HG03095 (cell line): ENCODE measurements around the gene PTPRD.

Experiments used
- ATAC-seq: cut with Tn5 transposase; IDR thresholded peaks from one replicate; pipeline ENCODE4 v1.9.1; 2021; ENCODE audit warnings: moderate library complexity; ENCODE audit not compliant: unreplicated experiment

The PTPRD gene

DNA sequence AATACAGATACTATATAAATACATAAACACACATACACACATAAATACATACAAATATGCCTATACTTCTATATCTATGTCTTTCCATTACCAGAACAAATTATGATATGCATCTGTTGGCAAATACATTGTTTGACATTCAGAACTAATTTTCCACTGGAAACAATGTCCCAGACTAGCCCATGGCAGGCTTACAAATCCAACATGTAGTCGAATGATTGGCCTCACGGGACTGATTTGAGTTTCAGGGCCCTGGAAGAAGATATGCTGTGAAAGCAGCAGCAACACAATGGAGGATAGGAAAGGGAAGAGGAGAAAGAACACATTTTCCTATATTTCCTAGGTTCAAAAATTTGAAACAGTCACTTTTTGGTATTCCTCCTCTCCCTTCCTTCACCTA, 1932.1 kb downstream of the PTPRD start:
- no peak for ATAC-seq

DNA sequence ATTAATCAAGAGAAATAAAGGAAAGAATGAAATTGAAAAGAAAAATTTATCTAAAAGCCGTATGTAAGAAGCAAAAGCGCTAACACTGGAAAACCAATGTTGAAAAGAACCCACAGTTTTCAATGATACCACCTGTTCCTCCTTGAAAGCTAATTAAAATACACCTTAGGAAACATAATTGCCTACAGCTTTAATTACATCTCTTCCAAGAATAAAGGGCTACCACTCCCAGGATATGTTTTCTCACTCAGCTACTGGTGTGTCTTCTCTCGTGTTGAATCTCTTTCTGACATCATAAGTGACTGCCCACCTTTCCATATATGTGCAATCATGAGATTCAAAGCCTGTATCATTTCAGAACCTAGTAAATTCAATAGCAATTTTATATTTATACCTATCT, 1932.6 kb downstream of the PTPRD start:
- no peak for ATAC-seq

DNA sequence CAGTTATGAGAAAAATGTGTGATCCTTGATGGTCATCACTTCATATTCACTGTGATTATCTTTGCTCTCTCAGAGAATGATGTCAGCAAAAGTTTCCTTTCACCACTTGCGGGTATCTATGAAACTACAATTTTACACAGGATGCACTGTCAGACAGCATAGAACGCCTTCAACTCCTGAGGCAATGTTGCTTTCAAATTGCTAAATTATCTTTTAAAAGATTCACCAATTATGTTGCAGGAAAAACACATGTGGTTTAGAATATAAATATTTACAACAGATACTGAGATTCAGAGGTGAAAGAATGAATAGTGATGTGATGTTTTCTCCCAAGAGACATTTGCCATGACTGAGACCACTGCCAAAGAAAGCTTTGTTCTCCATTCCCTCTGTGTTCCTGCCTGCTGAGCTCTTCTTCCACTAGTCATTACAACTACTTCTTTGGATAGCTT, 1933.4 kb downstream of the PTPRD start:
- ATAC-seq, result no peak

DNA sequence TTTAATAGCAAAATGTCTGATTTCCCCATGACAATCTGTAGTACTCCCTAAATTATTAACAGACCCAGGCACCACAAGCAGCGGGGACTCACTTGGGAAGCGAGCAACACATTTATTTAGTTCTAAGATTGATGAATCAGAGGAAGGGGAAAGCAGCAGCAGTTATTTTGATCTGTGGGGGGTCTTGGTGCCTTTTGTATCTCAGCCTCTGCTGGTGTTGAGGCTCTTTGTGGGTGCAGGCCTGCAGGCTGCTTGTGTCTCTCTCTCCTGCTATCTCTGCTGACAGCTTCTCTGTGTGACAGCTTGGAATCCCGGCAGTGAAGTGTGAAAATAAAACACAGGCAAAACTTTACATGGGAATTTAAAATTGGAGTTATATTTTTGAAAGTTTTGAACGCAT, 1935.1 kb downstream of the PTPRD start:
- no peak for ATAC-seq

DNA sequence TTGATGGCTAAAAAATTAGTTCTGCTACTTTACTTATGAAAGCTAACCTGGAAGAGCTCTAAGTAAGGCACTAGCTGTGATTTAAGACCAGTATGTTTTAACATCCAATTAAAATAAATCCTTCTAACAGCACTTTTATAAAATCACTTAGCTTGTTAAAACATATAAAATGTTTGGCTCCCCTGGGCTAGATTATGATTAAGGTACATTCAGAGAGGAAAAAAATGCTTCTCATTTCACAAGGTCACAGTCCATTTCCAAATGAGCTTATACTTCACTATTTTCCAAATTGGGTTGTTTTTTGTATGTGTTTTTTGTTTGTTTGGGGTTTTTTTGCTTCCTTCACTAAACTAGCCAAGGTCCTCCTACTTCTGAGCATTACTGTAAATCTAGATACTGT, 1938.3 kb downstream of the PTPRD start:
- no peak for ATAC-seq

DNA sequence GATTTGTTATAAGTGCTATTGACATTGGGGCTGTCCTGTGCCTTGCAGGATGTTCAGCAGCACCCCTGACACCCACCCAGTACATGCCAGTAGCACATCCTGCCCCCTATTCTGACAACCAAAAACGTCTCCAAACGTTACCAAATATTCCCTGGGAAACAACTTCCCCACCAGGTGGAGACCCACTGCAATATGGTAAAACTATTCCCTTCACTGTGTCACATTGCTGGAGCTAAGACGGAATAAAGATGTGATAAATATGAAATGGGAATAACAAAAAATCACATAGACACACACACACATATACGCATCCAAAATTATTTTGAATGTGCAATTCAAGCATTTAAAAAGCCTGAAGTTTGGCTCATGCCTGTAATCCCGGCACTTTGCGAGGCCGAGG, 1939.0 kb downstream of the PTPRD start:
- no peak for ATAC-seq

DNA sequence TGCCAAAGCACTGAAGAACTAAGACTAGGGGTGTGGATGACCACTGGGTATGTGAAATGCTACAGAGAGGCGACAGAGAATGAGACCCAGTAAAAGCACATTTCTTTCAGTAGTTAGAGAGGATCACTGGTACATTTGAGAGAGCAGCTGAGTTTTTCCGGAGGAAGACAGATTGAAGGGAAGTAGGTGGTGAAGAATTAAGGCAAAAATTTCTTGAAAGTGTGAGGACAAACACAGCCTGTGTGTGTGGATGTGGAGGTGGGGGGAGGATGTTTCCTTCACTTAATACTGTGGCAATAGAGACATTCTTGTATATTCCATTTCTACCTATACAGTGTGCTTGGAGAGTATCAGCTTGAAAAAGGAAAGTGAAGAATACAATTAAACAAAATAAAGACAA, 1942.1 kb downstream of the PTPRD start:
- no peak for ATAC-seq

DNA sequence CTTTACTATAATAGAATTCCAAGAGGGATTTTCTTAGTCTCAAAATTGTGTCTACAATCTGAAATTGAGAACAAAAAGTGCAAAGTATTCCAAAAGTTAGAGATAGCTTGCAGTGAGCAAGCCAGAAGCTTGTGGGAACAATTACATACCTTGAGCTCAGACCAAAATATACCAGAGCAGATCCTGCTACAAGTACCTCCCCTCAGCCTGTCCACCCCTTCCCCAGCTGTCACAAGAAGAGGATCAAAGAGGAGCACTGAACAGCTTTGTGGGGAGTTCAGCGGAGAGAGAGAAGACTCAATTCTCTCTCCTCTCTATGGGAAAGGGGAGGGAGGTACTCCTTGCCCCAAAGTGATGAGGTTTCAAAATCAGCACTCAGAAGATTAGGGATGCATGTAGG, 1944.1 kb downstream of the PTPRD start:
- ATAC-seq, result no peak

DNA sequence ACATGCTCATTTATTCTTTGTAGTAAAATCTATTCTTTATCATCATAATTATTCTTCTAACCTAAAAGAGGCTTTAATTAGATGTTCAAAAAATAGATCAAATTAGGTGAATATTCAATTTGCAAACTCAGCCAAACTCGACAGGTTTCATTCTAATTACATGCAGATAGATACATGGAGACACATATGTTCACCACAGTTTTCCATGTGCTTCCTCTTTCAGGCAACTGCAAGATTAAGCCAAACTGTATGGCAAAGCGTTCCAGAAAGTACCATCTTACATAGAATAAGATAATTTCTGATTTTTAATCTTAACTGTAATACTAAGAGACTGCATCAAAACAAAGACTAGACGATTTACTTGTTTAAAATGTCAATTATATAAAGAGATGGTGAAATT, 1944.6 kb downstream of the PTPRD start:
- no peak for ATAC-seq

DNA sequence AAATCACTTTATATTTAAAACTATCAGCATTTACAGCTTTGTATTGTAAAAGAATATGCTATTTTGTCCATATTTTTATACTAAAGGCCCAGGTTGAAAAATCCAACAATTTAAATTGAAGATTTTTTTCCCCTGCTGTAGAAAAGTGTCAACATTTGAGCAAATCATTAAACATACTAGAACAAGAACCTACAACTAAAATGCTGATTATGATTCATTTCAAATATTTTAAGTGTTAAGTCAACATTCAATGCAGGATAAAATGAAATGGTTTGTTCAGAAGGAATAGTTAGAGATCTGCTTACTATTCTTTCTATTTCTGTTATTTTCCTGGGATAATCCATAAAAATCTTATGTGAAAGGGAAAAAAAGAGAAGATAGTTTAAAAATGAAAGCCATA, 1946.7 kb downstream of the PTPRD start:
- ATAC-seq, result no peak

DNA sequence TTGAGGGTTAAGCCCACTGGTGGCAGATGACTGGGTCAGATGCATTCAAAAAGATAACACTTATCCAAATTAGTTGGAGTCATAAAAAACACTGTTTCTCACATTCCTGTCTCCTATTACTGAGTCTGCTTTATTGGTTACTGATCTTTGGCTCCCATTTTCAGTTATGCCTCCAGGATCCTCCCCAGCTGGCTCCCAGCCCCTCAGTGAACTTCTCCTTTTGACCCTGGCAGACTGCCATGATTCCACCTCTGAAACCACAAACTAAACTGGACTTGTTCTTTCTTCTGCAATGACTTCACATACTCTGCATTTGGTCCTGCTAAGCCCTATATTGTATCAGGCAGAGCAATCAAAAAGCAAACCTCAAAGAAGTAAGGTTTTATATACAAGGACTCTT, 1952.4 kb downstream of the PTPRD start:
- ATAC-seq, result no peak

DNA sequence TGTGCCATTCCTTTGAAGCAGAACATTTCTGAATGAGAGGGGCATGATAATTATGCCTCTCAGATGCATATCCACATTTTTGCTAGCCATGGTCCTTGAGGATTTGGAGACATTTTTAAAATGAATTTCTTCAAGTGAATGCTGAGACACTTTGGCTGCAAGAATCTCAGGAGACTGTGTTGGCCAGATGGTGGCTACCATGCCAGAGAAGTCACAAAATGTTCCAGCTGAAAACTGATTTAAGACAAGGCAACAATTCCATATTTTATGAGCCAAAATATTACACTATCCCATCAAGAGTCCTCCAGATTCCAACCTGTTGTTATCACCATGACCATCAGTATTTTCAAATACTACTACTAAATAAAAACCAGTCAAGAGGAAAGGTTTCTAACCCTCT, 1953.7 kb downstream of the PTPRD start:
- ATAC-seq, result no peak

DNA sequence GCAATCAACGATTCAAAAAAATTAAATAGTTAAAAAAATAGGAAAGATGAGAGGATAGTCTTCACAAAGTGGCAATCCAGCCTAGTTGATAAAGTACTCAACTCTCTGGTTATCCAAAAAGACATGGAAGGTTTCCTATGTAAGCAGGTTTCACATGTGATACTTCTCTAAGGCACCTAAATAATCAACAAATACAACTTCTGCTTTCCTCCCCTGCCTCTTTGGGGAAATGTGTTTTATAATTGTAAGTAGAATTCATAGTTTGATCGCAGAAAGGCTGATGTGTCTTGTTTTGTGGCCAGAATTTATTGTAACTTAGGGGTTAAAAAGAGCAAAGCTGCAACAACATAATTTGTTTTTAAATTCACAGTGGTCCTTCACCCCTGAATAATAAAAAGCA, 1957.7 kb downstream of the PTPRD start:
- no peak for ATAC-seq

DNA sequence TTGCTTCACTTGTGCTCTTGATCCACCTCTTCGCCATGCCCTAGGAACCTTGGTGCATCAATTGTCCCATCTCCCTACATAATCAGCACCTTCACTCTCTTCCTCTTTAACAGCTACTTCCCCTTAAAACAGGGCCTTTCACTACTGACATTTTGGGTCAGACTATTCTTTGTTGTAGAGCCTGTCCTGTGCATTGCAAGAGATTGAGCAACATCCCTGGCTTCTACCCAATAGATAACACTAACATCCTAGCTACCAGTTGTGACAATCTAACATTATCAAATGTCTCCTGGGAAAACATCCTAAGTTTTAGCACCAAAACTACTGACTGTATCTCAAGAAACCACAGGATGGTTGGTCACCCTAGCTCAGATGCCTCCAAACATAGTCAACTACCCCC, 1958.9 kb downstream of the PTPRD start:
- ATAC-seq, result no peak

DNA sequence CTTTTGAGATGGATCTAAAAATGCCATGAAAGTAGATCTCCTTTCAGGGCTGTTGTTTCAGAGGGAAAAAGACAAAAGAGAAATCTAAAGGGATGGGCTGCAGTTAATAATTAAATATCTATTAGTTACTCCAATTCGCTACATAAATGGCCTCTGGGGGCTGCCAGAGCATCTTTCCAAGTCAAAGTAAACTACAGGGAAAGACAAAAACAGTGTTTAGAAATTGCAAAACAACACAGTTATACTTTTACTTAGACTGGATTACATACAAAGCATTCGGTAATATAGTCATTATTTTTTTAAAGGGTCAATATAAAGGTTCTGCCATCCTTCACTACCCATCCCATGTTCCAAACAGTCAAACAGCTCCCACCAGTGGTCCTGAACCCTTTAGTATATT, 1959.7 kb downstream of the PTPRD start:
- no peak for ATAC-seq

DNA sequence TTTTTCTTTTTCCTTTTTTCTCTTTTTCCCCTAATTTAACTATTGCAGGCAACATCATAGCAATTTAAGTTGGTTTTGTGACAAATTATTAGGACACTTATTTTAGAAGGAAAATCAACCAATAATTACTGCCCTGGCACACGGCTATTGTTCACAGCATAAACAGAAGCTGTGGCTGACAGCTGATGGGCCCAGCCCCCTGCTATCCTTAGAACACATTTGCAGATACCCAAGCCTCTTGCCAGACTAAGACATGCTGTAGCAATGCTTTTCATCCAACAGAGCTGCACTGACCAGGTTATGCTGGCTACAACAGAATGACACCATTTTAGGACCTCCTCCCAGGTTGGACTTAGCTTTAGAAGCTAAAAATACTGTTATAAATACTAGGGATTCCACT, 1960.5 kb downstream of the PTPRD start:
- ATAC-seq, result no peak

DNA sequence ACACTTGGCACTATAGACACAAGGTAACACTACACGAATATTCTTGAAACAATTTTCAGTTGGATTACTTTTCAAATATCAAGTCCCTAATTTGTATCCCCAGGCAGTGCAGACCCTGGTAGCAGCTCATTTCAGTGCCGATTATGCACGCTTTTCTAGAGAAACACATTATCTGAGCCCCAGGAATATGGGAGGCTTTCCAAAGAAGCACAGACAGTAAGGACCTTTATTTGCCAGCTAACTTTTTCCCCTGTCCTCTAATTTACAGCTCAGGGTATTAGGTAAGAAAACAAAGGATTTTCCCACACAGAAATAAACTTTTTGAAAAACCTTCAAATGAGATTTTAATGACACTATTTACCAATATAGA, 1961.0 kb downstream of the PTPRD start:
- no peak for ATAC-seq

DNA sequence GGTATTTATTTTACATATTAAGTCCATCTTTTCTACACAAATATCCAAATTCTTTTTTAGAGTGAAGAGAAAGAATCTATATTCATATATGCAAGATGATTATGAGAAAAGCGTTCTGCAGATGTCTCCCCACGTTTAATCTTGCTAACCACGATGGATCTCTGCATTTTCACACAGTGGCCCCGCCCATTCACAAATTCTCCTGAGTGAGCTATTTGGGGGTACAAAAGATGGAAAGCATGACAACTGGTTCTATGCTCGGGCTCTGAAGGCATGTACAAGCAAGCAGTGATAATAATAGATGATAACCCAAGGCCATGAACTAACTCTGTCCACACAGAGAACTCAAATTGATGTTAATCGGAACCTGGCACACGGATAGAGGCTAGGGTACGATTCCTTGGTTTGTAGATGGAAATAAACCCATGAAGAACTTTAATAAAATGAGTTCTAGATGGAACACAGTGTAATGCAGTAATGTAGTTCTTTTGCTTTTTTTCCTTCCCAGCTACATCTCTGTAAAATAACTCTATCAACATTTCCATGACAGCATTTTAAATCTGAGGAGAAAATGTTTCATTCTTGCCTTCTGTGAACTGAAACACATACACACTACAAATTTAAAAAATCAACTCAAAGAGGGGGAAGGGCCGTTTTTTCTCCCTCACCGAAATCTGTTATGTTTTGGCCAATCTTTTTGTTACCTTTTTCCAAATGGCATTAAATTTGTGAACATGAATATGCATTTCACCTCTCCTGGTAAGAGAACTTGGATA, 1961.5 kb downstream of the PTPRD start:
- no peak for ATAC-seq

DNA sequence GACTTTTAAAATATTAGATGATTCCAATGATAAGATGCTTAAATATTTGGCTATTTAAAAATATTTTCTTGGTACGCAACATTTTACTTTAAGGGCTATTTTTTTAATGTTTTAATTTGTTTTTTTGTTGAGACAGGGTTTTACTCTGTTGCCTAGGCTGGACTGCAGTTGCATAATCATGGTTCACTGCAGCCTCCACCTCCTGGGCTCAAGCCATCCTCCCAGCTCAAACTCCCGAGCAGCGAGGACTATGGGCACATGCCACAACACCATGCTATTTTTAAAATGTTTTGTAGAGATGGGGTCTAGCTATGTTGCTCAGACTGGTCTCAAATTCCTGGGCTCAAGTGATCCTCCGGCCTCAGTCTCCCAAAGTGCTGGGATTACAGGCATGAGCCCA, 1963.0 kb downstream of the PTPRD start:
- ATAC-seq, result no peak

DNA sequence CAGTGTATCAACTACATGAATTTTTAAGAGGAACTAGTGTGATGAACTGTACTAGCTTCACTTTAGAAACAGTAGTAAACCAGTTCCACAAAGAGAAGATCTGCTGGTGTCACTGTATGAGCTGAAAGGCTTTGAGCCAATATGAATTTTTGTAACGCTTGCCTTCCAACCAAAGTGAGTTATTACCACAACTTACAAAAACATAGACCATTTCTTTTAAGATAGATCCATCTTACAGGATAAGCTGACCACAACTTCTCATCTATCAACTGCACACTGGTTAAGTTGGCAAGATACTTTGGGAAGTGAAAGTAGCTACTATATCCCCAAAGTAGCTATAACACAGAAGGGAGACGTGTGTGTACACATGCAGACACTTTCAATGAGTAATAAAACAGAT, 1963.6 kb downstream of the PTPRD start:
- no peak for ATAC-seq

DNA sequence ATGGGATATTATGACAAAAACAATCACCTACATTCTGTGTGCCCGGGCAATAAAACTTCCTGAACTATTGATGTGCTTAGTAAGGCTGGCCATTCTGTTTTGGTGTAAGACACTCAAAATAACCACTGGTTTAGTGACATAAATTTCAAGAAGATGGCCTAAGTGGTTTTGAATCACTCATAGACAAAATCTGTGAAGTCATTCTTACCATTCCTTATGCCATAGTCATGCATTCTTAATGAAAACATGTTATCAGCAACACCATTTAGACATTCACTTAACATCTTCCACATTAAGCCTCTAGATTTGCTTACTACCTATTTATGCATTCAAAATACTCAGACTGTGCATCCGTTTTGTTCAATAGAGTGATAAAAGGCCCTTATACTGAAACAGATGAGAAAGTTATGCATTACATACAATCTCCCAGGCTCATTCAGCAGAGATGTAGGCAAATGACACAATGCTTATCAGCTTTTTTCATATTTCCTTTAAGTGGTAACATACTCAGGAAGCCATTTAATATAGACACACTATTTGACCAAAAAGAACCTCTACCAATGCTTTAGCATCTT, 1964.4 kb downstream of the PTPRD start:
- no peak for ATAC-seq

DNA sequence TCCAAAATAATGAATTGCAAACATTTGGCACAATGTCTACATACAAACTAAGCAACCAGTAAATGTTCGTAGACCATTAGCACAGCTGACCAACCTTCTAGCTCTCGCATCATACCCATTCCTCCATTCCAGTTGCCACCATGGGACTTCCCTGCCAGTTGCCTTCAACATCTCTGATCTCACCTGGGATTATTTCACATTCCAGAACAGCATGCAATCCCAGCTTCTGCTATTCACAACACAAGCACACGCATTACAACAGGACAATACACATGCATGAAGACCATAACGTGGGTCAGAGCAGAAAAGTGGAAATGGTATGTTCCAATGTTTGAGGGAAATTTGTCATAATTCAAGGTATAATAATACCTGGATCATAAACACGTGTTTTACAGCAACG, 1965.0 kb downstream of the PTPRD start:
- no peak for ATAC-seq

DNA sequence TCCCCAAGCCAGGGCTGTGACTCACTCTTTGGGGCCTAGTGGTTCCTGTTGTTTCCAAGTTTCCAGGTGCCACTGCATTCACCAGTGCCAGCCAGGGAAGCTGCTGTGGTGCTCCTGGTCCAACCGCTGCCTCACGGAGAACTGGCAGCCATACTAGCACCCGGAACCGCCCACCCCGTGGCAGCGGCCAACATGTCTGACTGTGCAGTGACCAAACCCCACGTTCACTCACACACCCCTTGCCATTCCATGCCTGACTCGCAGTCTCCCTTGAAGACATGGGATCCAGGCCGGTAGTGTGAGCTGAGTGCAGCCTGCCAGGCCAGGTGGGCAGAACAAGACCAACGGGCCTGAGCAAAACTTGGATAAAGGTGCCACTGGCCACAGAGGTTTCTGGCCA, 1968.2 kb downstream of the PTPRD start:
- ATAC-seq, result no peak
